HepG2 (cell line): Measurements from ENCODE around the gene PLEKHA6. TPM values are rescaled to one million over a fixed set of nuclear protein-coding genes. Genes with fewer than 3 reads are reported as not detected.

Experiments used
- AHDC1 ChIP-seq: sonication (generic); formaldehyde crosslinking; IDR thresholded peaks from 2 replicates; pipeline ENCODE4 v1.5.1; 2020; ENCODE audit warnings: mild to moderate bottlenecking, missing genetic modification reagents, borderline replicate concordance
- polyA plus RNA-seq, 8 experiments: library from polyadenylated mRNA; depleted of rRNA in 3 of 8; stranded (reverse) in 7 of 8; unstranded in 1 of 8; fragments of >200 nt; fragmentation: Illumina TruSeq in 4 of 8; extraction: Trizol in 4 of 8; gene quantifications; 2 replicates each; pipeline versions ENCODE4 v1.2.1 to v1.2.3, GENCODE V29; 2011 to 2016; ENCODE audit warnings: low read depth in 4 of 8, missing spikeins in 1 of 8, mixed read lengths in 1 of 8; ENCODE audit not compliant: insufficient read depth in 1 of 8
- total RNA-seq, 5 experiments: library from RNA; depleted of rRNA; stranded (reverse); fragments of >200 nt; fragmentation: Illumina TruSeq; extraction: Trizol; gene quantifications; 2 replicates each; pipeline ENCODE4 v1.2.3, GENCODE V29; 2016; ENCODE audit warnings: low read depth in 1 of 5
- TF ChIP-seq, protein P1 (sequence below): sonication (generic); formaldehyde crosslinking; IDR thresholded peaks from 2 replicates; pipeline ENCODE4 v1.5.1; 2020; ENCODE audit warnings: mild to moderate bottlenecking, missing genetic modification reagents, moderate library complexity

Gene PLEKHA6
- total and polyA plus RNA-seq, 2 of the 13 experiments (the other 11 are each of a cell fraction or from before 2014, with no cell fraction given): 5.3 to 11.4 TPM

- TF ChIP-seq AHDC1 (CRISPR knock-in tag): 0 out of 2 replicates have a peak, but pooled peaks have one; percentile 15
- TF ChIP-seq, protein P1, sequence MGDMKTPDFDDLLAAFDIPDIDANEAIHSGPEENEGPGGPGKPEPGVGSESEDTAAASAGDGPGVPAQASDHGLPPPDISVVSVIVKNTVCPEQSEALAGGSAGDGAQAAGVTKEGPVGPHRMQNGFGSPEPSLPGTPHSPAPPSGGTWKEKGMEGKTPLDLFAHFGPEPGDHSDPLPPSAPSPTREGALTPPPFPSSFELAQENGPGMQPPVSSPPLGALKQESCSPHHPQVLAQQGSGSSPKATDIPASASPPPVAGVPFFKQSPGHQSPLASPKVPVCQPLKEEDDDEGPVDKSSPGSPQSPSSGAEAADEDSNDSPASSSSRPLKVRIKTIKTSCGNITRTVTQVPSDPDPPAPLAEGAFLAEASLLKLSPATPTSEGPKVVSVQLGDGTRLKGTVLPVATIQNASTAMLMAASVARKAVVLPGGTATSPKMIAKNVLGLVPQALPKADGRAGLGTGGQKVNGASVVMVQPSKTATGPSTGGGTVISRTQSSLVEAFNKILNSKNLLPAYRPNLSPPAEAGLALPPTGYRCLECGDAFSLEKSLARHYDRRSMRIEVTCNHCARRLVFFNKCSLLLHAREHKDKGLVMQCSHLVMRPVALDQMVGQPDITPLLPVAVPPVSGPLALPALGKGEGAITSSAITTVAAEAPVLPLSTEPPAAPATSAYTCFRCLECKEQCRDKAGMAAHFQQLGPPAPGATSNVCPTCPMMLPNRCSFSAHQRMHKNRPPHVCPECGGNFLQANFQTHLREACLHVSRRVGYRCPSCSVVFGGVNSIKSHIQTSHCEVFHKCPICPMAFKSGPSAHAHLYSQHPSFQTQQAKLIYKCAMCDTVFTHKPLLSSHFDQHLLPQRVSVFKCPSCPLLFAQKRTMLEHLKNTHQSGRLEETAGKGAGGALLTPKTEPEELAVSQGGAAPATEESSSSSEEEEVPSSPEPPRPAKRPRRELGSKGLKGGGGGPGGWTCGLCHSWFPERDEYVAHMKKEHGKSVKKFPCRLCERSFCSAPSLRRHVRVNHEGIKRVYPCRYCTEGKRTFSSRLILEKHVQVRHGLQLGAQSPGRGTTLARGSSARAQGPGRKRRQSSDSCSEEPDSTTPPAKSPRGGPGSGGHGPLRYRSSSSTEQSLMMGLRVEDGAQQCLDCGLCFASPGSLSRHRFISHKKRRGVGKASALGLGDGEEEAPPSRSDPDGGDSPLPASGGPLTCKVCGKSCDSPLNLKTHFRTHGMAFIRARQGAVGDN (CRISPR knock-in tag): peak; percentile 8; the same call in 1 of the 2 replicates
These were observed 98.5 kb downstream of the PLEKHA6 start (continued) for GRCh38 chr1:204261266-204261665.
